Gastroesophageal sphincter (tissue), 3 donors: ENCODE results near the gene RIMBP2.

Experiments used
- CTCF ChIP-seq, 4 experiments: fragments of 200-600 bp in 2 of 4; fragments of 450-650 bp in 2 of 4; sonication (generic) in 1 of 4; IDR thresholded peaks; one replicate each; pipeline ENCODE4 v1.5.1; 2017 to 2019; ENCODE audit warnings: antibody characterized with exemption in 4 of 4, mild to moderate bottlenecking in 2 of 4, moderate library complexity in 2 of 4
- POLR2A ChIP-seq, 2 donors: fragments of 450-650 bp; IDR thresholded peaks; one replicate each; pipeline ENCODE4 v1.6.1; 2017; ENCODE audit warnings: antibody characterized with exemption in 2 of 2, mild to moderate bottlenecking in 2 of 2, moderate library complexity in 1 of 2

DNA sequence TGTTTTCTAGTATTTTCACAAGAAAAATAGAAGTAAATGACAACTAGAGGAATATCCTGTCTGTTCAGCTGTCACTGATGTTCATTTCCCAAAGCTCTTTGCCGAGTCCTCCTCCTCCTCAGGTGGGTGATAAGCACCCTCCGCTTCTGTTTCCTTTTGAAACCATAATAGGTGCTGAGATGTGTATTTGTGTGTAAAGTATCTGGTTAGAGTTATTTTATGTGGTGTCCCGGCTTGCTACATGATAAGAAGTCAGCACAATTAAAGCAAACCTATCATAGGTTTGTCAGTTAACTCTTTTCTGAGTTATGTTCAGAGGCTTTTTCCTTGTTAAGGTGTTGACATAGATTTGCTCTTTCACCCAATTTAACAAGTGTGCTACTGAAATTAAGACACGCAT is 296.0 kb downstream of the RIMBP2 start:
- no peak for TF ChIP-seq CTCF (IDR thresholded peaks at IDR 0.05)
- no peak for TF ChIP-seq POLR2A (IDR thresholded peaks at IDR 0.05)
